NCI-H2227 (cell line): ENCODE measurements around the gene LIN7B.

Source experiments
- DNase-seq: peaks from one replicate; lab custom pipeline; 2025; ENCODE audit not compliant: unreplicated experiment; lab: John Stamatoyannopoulos, UW

Gene LIN7B, protein sequence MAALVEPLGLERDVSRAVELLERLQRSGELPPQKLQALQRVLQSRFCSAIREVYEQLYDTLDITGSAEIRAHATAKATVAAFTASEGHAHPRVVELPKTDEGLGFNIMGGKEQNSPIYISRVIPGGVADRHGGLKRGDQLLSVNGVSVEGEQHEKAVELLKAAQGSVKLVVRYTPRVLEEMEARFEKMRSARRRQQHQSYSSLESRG

GRCh38 chr19:49113762-49114629 is at the start of gene LIN7B:
Gene LIN7B (plus strand): TSS chr19:49114370. CDS start chr19:49114405, 35 bp downstream.
- peak; percentile 57 for DNase-seq

DNA sequence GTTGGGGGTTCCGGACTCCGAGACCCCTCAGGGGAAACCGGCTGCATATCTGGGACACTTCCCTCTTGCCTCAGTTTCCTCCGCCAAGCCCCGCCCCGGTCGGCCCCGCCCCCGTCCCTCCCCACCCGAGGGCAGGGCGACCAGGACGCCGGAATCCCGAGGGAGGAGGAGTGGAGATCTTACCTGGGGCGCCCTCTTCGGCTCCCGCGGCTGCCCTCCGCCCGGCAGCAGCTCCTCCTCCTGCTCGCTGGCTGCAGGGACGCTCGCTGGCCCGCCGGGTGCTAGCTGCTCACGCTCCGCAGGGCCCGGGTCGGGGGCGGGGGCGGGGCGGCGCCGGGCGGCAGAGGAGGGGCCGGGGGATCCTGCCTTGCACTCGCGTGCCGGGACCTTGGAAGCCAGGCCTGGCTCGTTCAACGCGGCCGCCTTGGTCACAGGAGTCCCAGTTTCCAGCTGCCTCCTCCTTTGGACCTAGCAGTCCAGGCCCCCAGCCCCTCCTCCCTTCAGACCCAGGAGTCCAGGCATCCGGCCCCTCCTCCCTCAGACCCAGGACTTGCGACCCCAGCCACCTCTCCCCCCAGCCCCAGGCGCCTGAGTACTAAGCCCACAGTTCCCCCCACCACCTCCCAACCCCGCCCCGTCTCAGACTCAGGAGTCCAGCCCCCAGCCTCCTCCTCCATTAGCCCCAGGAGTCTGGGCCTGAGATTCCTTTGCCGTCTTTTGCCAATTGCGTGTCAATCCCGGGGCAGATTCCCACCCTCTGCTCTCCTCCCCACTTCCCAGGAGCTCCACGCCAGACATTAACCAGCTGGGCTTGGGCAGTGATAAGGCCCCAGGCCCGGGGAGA is 49.2 kb upstream of the LIN7B start, which contains the start of gene NTF4:
NTF4 (minus strand) TSS at position 51 of the 844 bp plus-strand sequence. CDS start 2,821 bp downstream, outside the sequence.
- peak; percentile 64 for DNase-seq

- no peak for DNase-seq
Measured at GRCh38 chr19:49065905-49066512, 48.2 kb upstream of the LIN7B start.

GRCh38 chr19:49067554-49067953 is 46.6 kb upstream of the LIN7B start:
- no peak for DNase-seq

DNA sequence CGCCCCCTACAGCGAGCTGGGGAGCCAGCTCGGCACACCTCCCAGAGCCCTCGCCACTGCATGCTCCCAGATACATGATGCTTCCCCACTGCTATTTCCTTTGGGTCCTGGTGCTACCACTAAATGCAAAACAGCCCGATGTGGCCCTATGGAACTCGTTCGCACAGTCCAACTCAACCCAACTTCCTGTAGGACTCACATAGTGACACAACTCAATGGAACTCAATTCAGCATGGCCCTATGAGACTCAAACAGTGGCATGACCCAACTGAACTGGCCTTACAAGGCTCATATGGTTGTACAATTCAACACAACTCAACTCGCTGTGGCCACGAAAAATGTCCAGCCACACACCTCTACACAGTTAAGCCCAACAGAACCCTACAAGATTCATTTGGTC is 45.1 kb upstream of the LIN7B start:
- DNase-seq: no peak

- no peak for DNase-seq
Measured at GRCh38 chr19:49070416-49070815, 43.8 kb upstream of the LIN7B start.

- DNase-seq: peak; percentile 53
Measured at GRCh38 chr19:49071860-49072547, 42.2 kb upstream of the LIN7B start.

DNA sequence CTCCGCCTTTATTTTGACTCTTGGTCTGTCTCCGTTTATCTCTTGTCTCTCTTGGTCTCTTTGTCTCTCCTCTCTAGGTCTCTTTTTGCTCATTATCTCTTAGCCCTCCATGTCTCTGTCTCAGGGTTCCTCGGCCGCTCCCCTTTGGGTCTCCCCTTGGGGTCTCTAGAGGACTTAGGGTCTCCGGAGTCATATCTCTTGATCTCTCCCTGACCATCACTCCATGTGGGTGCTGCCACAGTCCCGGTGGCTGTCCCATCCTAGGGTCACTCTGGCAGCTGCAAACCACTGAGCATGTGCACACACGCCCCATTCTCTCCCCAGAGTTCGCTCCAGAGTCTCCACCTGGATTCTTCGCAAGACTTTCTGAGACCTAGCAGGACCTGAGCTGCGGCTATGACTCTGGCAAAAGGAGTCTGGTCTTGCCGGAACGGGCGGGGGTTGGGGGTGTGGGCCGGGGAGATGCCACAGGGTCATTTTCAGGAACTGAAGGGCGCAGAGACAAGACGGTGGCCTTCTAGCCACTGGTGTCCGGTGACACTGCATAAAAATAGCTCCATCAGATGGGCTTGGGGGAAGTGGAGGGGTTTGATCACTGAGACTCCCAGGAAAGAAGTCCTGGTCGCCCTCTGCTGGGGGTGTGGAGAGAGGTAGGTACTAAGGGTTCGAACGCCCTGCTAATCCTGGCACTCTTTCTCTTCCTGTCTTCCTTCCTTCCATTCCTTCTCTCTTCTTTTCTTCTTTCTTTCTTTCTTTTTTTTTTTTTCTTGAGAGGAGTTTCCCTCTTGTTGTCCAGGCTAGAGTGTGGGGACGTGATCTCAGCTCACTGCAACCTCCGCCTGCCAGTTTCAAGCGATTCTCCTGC is 40.4 kb upstream of the LIN7B start:
- no peak for DNase-seq

DNA sequence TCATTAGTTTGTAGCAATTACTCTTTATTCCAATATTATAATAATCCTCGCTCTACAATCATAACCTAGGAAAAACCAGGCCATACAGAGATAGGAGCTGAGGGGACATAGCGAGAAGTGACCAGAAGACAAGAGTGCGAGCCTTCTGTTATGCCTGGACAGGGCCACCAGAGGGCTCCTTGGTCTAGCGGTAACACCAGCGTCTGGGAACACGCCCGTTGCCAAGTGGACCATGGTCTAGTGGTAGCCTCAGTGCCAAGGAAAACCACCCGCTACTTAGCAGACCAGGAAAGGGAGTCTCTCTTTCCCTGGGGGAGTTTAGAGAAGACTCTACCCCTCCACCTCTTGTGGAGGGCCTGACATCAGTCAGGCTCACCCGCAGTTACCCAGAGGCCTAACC is 39.3 kb upstream of the LIN7B start:
- peak; percentile 34 for DNase-seq

DNA sequence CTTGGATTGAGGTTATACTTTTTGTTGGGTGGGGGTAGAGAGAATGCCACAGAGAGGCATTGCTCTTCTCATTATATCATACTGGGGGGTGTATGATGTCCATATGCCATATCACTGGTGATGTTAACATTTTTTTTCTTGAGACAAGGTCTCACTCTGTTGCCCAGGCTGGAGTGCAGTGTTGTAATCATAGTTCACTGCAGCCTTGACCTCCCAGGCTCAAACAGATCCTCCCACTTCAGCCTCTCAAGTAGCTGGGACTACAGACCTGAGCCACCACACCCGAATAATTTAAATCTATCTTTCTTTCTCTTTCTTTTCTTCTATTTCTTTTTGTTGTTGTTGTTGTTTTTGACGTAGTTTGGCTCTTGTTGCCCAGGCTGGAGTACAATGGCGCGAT is 33.8 kb upstream of the LIN7B start:
- DNase-seq: no peak

DNA sequence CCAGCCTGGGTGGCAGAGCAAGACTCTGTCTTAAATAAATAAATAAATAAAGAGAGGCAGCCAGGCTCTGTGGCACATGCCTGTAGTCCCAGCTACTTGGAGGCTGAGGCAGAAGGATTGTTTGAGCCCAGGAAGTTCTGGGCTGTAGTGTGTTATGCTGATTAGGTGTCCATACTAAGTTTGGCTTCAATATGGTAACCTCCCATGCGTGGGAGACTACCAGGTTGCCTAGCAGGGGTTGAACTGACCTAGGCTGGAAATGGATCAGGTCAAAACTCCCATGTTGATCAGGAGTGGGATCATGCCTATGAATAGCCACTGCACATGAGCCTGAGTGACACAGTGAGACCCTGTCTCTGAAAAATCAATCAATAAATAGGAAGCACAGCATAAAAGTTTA is 32.9 kb upstream of the LIN7B start:
- DNase-seq: no peak

GRCh38 chr19:49084206-49085019 is 29.8 kb upstream of the LIN7B start:
- no peak for DNase-seq

GRCh38 chr19:49085020-49085867 is 28.9 kb upstream of the LIN7B start, which contains the start of gene SNRNP70:
Gene SNRNP70 (plus strand): TSS chr19:49085451. CDS start chr19:49086415, 964 bp downstream.
- peak; percentile 99 for DNase-seq

- DNase-seq: no peak
Measured at GRCh38 chr19:49085868-49086232, 28.3 kb upstream of the LIN7B start.

- no peak for DNase-seq
Measured at GRCh38 chr19:49086296-49086695, 27.9 kb upstream of the LIN7B start.

- no peak for DNase-seq
Measured at GRCh38 chr19:49091391-49092038, 22.7 kb upstream of the LIN7B start.

- no peak for DNase-seq
Measured at GRCh38 chr19:49092686-49093085, 21.5 kb upstream of the LIN7B start.
